Suprapubic skin (tissue), 4 donors: ENCODE measurements around the gene CCDC180. TPM values are rescaled to one million over a fixed set of nuclear protein-coding genes. Genes with fewer than 3 reads are reported as not detected.

Experiments
- DNase-seq, 2 donors: peaks; one replicate each; pipeline ENCODE4 v3.0.0-alpha.2; 2019; ENCODE audit warnings: low spot score in 2 of 2
- H3K27ac ChIP-seq: fragments of 200-600 bp; sonication (generic); one replicate; pipeline ENCODE4 v1.5.1; 2019
- H3K27me3 ChIP-seq: fragments of 200-600 bp; sonication (generic); one replicate; pipeline ENCODE4 v1.5.1; 2019
- H3K36me3 ChIP-seq: fragments of 200-600 bp; sonication (generic); one replicate; pipeline ENCODE4 v1.5.1; 2019
- H3K4me1 ChIP-seq: fragments of 200-600 bp; sonication (generic); one replicate; pipeline ENCODE4 v1.5.1; 2019
- H3K4me3 ChIP-seq: fragments of 200-600 bp; sonication (generic); one replicate; pipeline ENCODE4 v1.5.1; 2019; ENCODE audit warnings: mild to moderate bottlenecking
- H3K9me3 ChIP-seq: fragments of 200-600 bp; sonication (generic); one replicate; pipeline ENCODE4 v1.5.1; 2019
- POLR2A ChIP-seq, 2 donors: fragments of 450-650 bp; IDR thresholded peaks; one replicate each; pipeline ENCODE4 v1.6.1; 2017; ENCODE audit warnings: antibody characterized with exemption in 2 of 2, mild to moderate bottlenecking in 2 of 2, moderate library complexity in 2 of 2
- POLR2AphosphoS5 ChIP-seq, 3 donors: sonication (generic); formaldehyde crosslinking; IDR thresholded peaks; one replicate each; pipeline ENCODE4 v1.6.1; 2017; ENCODE audit warnings: antibody characterized with exemption in 3 of 3
- WGBS: methylation state at CpG from one replicate; pipeline ENCODE4 v1.1.5; 2018; 5-methylcytosine and 5-hydroxymethylcytosine counted together
- total RNA-seq, 4 donors: library from RNA; depleted of rRNA; stranded (reverse); fragments of >200 nt; gene quantifications; one replicate each; pipeline ENCODE4 v1.1.0, GENCODE V29; 2016
- TF ChIP-seq, protein P1 (sequence below), 2 donors: fragments of 200-600 bp in 1 of 2; fragments of 450-650 bp in 1 of 2; sonication (generic) in 1 of 2; IDR thresholded peaks; one replicate each; pipeline ENCODE4 v1.5.1; 2016 to 2019; ENCODE audit warnings: antibody characterized with exemption in 2 of 2, mild to moderate bottlenecking in 1 of 2, moderate library complexity in 1 of 2

Gene CCDC180
- total RNA-seq, 4 donors from 2014 or later = 0.91 to 5.2 (median 2.4) TPM

DNA sequence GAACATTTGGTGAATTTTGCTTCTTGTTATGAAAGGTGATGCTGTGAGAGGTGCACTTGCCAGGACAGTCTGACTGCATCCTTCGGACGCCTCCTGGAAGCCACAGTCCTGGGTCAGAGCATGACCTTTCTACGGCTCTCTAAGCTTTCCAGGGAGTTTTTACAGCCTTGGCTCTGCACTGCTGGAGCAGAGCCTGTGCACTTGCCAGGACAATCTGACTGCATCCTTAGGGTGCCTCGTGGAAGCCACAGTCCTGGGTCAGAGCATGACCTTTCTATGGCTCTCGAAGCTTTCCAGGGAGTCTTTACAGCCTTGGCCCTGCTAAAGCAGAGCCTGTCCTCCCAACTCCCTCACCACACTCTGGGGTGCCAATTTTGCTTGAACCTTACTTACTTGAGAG lies 49.6 kb downstream of the CCDC180 start:
- TF ChIP-seq, protein P1, sequence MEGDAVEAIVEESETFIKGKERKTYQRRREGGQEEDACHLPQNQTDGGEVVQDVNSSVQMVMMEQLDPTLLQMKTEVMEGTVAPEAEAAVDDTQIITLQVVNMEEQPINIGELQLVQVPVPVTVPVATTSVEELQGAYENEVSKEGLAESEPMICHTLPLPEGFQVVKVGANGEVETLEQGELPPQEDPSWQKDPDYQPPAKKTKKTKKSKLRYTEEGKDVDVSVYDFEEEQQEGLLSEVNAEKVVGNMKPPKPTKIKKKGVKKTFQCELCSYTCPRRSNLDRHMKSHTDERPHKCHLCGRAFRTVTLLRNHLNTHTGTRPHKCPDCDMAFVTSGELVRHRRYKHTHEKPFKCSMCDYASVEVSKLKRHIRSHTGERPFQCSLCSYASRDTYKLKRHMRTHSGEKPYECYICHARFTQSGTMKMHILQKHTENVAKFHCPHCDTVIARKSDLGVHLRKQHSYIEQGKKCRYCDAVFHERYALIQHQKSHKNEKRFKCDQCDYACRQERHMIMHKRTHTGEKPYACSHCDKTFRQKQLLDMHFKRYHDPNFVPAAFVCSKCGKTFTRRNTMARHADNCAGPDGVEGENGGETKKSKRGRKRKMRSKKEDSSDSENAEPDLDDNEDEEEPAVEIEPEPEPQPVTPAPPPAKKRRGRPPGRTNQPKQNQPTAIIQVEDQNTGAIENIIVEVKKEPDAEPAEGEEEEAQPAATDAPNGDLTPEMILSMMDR (IDR thresholded peaks at IDR 0.05) = no peak
- TF ChIP-seq POLR2AphosphoS5 (IDR thresholded peaks at IDR 0.05) = no peak
- TF ChIP-seq POLR2A (IDR thresholded peaks at IDR 0.05) = no peak
- Histone ChIP-seq H3K27me3 (no peaks in the 10 kb centered on the region), H3K9me3 (no peaks in the 10 kb centered on the region), H3K36me3 (peaks cover 56% of the 10 kb centered on the region), H3K4me1 (no peaks in the 10 kb centered on the region), H3K4me3 (no peak overlapping the region), H3K27ac (no peak overlapping the region)
- WGBS = 60% methylated on average over 5 of the region's 5 CpGs
- no peak for DNase-seq

Other genes with a start within 250 kb of the CCDC180 start
- gene TDRD7, start 104.4 kb downstream of the CCDC180 start, total RNA-seq = 10 to 100 TPM in 1 of 4 donors, 1 to 10 TPM in 3; 4.2 to 13.0 (median 8.3) TPM
- gene TMOD1, start 194.0 kb downstream of the CCDC180 start, total RNA-seq = 1 to 10 TPM; 1.9 to 4.4 (median 4.0) TPM